Cerebellar cortex (tissue), 1 donor: Measurements from ENCODE around the gene AGPAT4.
"Not testable (repeated sequence)": the region's sequence is repeated elsewhere in the genome, so short reads cannot be mapped to it uniquely, and the experiment has no call there.

Experiments used
- DNase-seq: peaks from one replicate; pipeline ENCODE4 v3.0.0-alpha.2; 2015; ENCODE audit warnings: low spot score

AGPAT4 gene

DNA sequence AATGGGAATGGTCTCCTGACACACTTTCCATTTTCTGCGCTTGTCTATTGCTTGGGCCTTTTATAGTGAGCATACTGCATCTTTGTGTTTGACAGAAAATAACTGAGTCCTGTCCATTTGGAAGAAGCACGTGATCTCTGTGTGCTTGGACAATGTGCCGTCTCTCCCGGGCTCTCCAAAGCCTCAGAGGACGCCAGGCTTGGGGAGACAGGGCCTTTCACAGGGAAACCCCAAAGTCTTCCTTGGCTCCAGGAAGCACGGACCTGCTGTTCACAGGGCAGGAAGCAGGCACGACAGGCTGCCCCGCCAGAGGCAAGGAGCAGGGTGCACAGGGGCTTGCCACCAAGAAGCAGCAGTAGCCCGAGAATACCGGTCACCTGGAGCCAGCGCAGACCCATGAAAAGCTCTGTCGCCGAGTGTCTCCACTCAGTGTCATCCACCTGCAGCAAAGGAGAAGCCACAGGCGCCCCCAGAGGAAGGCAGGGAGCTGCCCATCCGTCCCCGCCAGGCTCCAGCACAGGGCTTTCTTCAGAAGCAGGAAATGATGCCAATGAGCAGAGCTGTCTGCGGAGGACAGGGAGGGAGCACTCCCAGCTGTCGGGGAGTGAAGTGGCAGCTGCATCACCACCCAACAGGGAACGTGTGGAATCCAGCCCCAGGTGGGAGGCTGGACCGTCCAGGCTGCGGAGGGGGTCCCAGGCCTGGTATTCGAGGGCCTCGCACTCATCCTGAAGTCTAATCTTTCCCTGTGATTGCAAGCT is 135.1 kb downstream of the AGPAT4 start:
- no peak for DNase-seq

DNA sequence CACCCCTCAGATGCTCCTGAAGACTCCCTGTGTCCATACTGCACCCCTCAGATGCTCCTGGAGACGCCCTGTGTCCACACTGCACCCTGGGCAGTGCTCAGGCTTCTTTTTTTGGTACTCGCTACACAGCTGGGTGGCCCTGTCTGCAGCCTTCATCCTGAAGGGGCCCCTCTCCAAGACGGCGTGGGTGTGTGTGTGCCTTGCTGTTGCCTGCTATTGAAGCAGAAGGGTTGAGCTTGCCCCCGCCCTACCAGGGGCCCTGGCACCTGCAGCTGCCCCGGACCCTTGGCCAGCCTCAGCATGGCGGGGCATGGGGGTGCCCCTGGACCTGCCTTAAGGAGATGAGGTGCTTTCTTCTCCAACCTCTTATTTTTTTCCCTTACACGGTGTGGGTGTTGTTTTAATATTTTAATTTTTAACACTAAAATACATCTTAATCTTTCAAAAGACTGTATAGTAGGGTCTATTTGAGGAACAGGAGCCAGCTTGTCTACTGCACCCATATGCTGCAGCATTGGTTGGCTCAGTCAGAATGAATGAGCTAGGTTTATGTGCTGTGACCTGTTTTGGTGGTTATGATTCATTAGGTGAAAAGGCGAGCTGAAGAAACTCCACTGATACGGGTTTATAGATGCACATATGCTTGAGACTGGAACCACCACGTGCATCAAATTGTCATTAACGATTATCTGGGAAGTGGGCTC is 135.9 kb downstream of the AGPAT4 start:
- no peak for DNase-seq

DNA sequence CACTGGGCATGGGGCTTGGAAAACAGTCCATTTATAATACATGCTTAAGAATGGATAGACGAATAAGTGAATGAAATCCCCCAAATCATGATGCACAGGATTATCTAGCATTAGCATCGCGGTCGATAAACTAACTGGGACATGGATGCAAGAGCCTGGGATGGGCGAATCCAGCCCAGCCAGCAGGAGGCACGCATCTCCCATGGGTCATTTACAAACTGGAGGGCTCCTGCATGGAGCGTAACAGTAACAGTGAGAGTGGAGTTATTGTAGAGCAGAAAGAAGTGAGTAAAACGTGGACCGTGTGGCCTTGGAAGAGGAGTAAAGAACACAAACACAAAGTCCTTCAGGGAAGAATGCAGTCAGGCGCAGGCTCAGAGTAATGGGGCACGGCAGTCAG is 136.5 kb downstream of the AGPAT4 start:
- DNase-seq: no peak

DNA sequence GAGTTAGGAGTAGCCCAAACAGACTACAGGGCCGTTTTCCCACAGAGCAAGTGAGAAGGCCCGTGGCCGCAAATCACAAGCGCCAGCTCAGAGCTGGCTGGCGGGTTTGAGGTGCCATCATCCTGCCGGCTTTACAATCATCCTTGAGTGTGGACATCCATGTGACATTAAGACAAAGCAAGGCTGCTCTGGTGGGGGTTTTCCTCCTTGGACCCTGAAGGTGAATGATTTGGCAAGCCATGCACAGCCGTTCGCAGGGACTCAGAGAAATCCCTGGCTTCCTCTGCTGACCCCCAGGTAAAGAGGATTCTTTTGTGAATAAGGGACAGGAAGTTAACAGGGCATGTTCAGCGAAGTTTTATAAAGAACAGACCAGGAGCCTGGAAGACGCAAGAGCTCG is 137.2 kb downstream of the AGPAT4 start:
- no peak for DNase-seq

DNA sequence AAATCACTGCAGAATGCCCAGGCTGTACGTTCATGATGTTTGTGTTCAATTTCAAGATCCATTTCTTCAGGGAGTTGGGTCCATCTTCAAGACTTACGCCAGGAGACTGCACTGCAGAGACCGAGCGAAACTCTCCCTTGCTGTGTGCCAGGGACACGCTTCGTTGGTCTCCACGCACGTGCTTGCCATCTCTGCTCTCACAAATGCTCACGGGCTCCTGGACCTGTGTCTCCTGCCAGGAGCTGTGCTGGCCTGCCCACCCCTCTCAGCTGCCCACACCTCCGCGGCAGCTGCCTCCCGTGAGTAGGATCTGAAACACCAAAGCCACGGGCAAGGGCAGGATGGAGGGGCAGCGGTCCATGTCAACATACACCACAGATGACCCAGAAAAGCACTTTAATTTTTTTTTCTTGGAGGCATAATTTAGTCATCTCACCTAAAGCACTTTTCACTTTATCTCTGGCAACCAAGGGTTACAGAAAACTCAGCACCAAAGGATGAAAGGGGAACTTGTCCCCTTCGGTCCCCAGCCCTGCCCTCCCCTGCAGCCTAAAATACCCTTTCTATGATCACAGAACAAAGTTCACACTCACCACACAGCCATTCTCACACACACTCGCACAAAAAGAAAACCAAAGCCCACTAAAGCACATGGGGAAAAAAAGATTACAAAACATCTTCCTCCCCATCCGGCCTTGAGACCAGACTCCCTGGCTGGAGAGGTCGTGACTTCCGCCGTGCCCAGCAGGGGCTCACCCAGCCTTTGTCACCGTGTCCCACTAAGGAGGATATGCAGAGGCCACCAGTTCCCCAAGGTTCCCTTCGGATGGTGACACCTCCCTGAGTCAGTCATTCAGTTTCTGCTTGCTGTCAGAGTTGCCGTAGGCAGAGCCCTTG is 137.9 kb downstream of the AGPAT4 start:
- no peak for DNase-seq

DNA sequence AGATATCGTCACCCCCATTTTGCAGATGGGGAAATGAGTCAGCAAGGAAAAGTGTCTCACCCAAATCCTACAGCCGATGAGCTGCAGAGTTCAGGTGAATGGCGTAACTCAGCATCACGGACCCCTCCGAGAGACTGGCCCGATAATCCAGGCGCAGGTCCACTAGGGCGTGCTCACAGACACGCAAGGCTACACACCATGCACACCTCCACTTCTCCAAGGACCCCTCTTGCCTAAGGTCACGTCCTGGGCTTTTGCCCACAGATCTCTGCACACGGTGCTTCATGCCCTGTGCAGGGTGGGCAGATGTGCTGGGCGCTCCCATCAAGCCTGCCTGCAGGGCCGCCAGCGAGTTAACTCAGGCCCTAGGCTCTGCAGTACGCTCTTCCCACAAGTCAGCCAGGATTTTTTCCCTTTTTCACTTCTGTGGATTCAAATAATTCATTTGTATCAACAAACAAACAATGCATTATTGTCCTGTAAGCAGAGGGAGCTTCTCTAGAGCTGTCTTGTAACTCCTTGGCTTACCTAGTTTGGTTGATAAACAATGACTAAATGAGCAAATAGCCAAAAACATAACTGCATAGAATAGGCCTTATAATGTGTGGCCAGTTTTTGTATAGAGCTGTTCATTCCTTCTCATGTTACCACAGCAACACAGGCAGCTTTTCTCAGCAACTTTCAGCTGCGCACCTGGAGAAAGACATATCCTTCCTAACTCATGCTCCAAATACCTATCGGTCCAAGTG is 139.1 kb downstream of the AGPAT4 start:
- DNase-seq: no peak

DNA sequence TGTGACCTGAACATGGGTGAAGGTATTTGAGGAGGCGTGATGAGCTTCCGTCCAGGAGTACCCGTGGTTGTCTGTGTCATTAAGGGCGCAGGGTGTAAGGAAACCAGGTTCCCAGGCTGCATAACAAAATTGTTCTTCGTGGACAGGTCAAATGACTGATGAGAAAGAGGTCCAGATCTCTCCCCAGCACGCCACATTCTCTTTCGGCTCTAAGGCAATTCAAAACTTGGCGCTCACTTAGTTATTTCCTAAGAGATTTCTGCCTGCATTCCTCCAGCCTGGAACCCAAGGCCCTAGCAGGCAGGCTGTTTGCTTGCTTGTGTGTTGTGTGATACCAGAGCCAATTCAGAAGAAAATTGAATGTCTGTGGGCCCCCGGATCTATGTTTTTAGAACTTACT is 139.9 kb downstream of the AGPAT4 start:
- DNase-seq: no peak

DNA sequence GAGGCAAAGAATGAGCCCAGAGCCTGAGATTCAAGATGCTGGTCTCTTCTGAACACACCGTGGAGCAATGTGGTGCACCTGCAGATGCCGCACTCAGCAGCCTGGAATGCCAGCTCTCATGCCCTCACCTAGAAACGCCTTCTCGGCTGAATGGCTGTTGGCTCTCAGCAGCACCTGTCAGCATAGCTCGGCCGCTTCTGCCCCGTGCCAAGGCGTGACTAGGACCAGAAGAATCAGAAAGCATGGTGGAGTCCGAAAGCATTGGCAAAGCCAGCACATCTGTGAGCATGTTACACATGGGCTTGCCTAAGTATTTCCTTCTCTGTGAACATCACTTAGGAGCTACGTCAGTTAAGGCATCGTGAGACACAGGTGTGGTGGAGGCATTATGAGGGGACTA is 141.5 kb downstream of the AGPAT4 start:
- no peak for DNase-seq

DNA sequence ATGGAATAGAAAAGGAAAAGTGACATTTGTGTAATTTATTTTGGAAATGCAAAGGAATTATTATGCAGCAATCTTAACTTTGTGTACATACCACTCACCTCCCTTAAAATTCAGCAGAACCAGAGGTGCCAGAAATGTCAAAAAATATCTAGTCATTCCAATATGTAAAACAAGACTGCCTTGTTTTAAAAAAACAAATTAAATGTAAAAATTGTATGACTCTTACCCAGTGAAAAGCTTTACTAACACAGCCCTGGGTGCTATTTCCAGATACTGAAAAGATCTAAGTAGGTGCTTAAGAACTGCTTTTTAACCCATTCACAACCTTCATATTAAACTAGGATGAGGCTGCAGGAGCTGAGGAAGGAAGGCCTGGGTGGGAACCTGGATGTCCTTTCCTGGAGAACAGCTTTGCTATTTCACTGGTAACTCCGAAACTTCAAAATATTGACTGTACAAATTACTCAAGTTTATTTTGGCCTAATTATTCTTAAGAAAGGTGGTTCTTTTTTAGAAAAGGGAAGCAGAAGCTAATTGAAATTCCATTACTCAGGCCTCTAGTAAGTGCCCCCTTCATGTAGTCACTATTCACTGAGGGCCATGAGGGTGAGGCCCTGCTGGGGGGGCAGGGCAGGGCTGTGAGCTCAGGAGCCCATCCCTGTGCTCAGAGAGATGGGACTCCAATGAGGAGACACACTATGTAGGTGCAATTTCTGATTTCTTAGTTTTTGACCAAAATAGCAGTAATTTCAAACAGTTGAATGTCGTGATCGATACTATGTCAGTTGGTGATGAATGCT is 142.7 kb downstream of the AGPAT4 start:
- no peak for DNase-seq

DNA sequence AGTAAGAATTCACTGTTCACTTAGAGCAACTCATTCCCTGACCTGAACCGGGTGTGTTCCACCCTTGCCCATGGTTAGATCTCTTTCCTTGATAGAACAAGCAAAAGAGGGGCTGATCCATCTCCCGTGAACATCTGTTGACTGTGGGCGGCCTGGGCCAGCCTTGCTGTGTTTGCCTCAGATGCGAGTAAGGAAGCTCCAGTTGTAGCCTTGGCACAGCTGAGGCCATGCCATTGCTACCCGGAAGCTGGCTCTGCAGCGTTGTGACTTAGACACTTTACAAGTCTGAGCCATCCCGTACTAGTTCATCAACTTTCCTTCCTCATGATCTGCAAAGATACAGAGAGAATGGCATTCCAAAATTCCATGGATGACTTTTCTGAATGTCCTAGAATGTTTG is 143.3 kb downstream of the AGPAT4 start:
- no peak for DNase-seq

DNA sequence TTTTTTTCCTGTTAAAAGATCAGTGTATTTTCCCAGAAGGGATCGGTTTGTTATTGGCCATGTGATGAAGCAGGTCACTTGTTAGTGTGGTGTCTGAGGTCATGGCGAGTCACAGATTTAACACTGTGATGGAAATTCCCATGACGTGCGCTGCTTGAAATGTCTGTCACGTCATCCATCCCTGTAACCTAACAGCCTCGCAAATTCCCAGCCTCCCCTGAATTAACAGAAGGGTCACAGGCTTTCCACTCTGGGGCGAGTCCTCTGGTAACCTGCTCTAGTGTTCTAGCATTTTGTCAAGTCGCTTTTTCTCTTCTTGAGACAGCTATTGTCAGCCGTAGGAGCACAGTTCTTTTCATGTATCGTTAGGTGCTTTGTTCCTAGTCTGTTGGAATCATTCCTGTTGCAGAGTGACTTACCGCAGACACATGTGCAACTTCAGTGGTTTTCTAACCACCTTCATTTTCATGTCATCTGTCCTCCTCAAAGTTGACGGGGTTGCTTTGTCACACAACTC is 145.1 kb downstream of the AGPAT4 start:
- DNase-seq: no peak

DNA sequence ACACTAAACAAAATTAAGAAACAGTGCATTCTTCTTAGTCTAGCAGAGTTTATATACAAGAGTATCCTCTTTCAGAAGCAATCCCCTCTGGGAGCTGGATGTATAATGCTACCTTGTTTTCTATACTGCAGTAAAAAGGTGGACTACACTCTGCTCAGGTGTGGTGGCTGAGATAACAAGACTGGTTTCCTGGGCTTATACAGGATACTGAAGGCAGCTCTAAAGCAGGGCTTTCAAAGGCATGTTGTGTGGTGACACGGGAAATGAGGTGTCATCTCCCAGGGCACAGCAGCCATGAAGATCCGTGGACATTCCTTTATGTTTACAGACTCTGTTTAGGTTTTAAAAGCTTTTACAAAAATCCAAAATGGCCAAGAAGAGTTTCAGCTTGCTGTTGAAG is 145.6 kb downstream of the AGPAT4 start:
- no peak for DNase-seq

DNA sequence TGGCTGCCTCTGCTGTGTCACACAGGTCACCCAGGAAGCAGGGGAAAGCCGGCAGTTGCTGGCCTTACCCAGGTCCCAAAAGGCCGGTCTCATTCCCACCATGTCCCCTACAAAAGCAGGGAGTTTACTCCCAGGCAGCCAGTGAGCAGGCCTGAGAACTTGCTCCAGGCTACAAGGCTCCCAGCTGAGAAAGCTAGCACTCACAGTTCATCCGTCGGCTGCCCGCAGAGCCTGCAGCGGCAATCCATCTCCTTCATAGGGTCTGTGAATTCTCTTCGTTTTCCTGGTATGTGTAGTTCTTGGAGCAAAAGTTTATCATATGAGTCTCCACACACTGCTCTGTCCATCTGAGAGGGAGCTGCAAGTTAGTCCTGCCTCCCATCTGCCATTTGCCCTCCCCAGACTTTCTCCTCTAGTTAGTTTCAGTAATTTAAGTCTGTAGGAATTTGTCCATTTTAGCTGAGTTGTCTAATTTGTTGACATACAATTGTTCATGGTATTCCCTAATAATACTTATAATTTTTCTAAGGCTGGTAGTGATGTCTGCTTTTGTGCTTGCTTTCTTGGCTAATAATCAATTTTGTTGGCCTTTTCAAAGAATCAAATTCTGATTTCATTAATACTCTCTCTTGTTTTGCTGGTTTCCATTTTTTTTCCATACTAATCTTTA is 146.7 kb downstream of the AGPAT4 start:
- no peak for DNase-seq

DNA sequence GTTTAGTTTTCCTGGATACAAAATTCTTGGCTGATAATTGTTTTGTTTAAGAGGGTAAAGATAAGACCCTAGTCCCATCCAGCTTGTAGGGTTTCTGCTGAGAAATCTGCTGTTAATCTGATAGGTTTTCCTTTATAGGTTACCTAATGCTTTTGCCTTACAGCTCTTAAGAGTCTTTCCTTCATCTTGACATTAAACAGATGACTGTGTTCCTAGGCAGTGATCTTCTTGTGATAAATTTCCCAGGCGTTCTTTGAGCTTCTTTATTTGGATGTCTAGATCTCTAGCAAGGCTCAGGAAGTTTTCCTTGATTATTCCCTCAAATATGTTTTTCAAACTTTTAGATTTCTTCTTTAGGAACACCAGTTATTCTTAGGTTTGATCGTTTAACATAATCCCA is 148.3 kb downstream of the AGPAT4 start:
- no peak for DNase-seq

DNA sequence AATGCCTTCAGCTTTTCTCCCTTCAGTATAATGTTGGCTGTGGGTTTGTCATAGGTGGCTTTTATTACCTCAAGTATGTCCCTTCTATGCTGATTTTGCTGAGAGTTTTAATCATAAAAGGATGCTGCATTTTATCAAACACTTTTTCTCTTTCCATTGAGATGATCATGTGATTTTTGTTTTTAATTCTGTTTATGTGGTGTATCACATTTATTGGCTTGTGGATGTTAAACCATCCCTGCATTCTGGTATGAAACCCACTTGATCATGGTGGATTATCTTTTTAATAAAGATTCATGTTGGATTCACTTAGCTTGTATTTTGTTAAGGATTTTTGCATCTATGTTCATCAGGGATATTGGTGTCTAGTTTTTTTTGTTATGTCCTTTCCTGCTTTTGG is 150.5 kb downstream of the AGPAT4 start:
- DNase-seq: not testable (repeated sequence)

DNA sequence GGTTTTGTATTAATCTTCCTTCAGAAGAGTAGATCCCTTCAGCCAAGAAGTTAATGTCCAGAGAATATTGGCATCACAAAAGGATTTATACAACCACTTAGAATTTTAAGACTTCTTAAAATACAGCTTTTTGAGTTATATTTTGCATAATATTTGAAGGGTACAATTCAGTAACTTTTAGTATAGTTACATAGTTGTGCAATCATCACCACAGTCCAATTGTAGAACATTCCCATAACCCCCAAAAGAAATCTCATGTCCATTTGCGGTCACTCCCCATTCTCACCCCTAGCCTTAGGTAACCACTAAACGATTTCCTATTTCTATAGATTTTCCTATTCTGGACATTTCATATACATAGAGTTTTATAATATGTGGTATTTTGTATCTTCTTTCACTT is 155.9 kb downstream of the AGPAT4 start:
- DNase-seq: no peak

DNA sequence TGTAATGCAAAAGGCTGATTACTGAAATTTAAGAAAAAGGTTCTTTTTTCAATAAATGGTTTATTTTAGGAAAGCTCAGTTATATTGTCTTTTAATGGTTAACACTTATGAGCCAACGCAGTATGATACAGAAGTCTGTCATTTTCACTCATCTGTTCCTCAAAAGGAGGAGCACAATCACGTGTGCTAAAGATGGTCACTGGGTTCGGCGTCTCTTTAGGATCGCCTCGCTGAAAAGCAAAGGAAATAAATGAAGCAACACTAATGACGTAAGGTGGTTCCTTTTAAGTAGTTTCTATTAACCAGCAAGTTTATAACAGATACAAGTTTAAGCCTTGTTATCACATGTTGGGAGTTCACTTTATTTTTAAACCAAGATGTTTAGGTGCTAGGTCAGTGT is 156.6 kb downstream of the AGPAT4 start:
- DNase-seq: no peak

DNA sequence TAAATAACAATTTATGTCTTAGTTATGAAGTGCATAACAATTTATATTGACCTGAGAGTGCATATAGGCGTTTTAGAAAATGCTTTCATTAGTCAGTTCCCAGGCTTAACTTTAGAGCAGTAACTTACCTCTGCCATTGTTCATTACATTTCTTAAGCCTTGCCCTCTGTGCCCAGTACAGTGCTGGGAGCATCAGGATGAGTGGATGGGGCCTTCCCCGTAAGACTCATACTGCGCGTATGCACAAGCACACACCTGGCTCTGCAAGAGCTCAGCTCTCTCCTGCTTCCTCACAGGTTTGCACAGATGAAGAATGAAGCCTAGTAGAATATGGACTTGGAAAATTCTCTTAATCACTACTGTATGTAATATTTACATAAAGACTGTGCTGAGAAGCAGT is 157.3 kb downstream of the AGPAT4 start:
- DNase-seq: no peak

DNA sequence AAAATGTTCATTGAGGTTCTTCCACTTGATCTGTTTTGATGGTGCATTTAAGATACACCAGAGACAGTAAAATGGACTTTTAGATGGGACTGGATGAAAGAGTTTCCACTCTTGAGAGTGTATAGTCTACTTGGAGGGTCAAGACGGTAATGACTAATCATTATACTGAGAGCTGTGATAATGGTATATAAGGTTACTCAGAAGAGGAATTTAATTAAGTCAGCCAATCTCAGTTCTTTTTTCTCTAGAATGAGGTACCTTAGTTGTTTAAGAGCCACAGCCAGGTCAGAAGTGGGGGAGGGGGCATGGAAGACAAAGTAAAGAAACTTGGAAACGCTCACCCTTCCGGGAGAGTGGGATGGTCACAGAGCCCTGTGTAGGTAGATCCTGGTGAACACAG is 158.4 kb downstream of the AGPAT4 start:
- DNase-seq: no peak

DNA sequence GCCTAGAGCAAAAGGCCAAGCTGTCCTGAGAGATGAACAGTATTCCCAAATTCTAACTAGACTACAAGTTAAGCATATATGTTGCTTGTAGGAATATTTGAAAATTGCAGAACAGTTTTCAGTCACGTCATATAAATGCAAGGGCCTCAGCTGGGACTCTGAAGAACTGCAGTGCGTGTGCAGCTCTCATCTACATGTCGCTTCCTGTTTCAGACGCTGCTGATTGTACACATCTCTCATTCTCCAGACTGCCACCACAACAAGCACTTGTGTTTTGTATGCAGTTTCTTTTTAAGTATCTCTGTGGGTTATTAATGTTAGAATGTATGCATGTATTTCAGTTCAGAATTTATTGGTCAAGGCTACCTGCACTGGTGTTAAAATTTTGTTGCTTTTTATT is 162.6 kb downstream of the AGPAT4 start:
- DNase-seq: no peak
